HFFc6 (cell line): Measurements from ENCODE around the gene CAMSAP1. TPM values are rescaled to one million over a fixed set of nuclear protein-coding genes. Genes with fewer than 3 reads are reported as not detected.

ENCODE experiments used
- DNase-seq: peaks from one replicate; pipeline ENCODE4 v3.0.0-alpha.2; 2018
- H3K27ac Mint-ChIP-seq: 2 replicates; pipeline ENCODE4 v1.8.0; 2020; ENCODE audit warnings: mild to moderate bottlenecking, mixed read lengths
- H3K27me3 Mint-ChIP-seq: 2 replicates; pipeline ENCODE4 v1.8.0; 2021; ENCODE audit warnings: mild to moderate bottlenecking, moderate library complexity, mixed read lengths; ENCODE audit not compliant: insufficient read depth
- H3K36me3 Mint-ChIP-seq: 2 replicates; pipeline ENCODE4 v1.8.0; 2021; ENCODE audit warnings: low read depth, mixed read lengths
- H3K4me1 Mint-ChIP-seq: 2 replicates; pipeline ENCODE4 v1.8.0; 2020; ENCODE audit warnings: low read depth, mixed read lengths
- H3K4me3 Mint-ChIP-seq: 2 replicates; pipeline ENCODE4 v1.8.0; 2020; ENCODE audit warnings: mild to moderate bottlenecking, moderate library complexity, mixed read lengths
- H3K9me3 Mint-ChIP-seq: 2 replicates; pipeline ENCODE4 v1.8.0; 2020; ENCODE audit warnings: mild to moderate bottlenecking, mixed read lengths
- CTCF ChIP-seq: fragments of 200-600 bp; sonication (generic); IDR thresholded peaks from 2 replicates; pipeline ENCODE4 v1.5.0; 2021; ENCODE audit warnings: antibody characterized with exemption, mild to moderate bottlenecking
- total RNA-seq, 6 experiments: library from RNA; stranded (reverse); fragmentation: NEBNext Ultra II Directional; extraction: Animal tissue kit (Norgen Biotek cat#: 25700); gene quantifications; 2 replicates in 1 of 6; 3 replicates in 5 of 6; pipeline ENCODE4 v1.2.3, GENCODE V29; 2021

Gene CAMSAP1
- total RNA-seq, 6 experiments from 2014 or later, result 14.9 to 22.8 (median 18.1) TPM

- no peak for TF ChIP-seq CTCF
- no peak overlapping the region for H3K4me3 Mint-ChIP-seq
- H3K9me3 Mint-ChIP-seq, result no peaks in the 10 kb centered on the region
- DNase-seq, result no peak
- peaks cover 14% of the 10 kb centered on the region for H3K4me1 Mint-ChIP-seq
- peaks cover 7% of the 10 kb centered on the region for H3K27me3 Mint-ChIP-seq
- H3K36me3 Mint-ChIP-seq, result no peaks in the 10 kb centered on the region
- H3K27ac Mint-ChIP-seq, result no peak overlapping the region
These were observed 103.9 kb downstream of the CAMSAP1 start for GRCh38 chr9:135803441-135803840.

- H3K36me3 Mint-ChIP-seq, result no peaks in the 10 kb centered on the region
- TF ChIP-seq CTCF, result no peak
- H3K4me1 Mint-ChIP-seq, result peaks cover 15% of the 10 kb centered on the region
- no peak for DNase-seq
- H3K27ac Mint-ChIP-seq, result no peak overlapping the region
- no peak overlapping the region for H3K4me3 Mint-ChIP-seq
- peaks cover 7% of the 10 kb centered on the region for H3K27me3 Mint-ChIP-seq
- H3K9me3 Mint-ChIP-seq, result no peaks in the 10 kb centered on the region
These were observed 104.4 kb downstream of the CAMSAP1 start for GRCh38 chr9:135802876-135803419.

- no peaks in the 10 kb centered on the region for H3K9me3 Mint-ChIP-seq
- H3K4me3 Mint-ChIP-seq, result no peak overlapping the region
- peaks cover 24% of the 10 kb centered on the region for H3K4me1 Mint-ChIP-seq
- H3K36me3 Mint-ChIP-seq, result no peaks in the 10 kb centered on the region
- no peak for DNase-seq
- TF ChIP-seq CTCF, result no peak
- H3K27ac Mint-ChIP-seq, result no peak overlapping the region
- H3K27me3 Mint-ChIP-seq, result peaks cover 5% of the 10 kb centered on the region
These were observed 106.3 kb downstream of the CAMSAP1 start for GRCh38 chr9:135801070-135801469.

GRCh38 chr9:135799261-135799660, 108.1 kb downstream of the CAMSAP1 start:
- Mint-ChIP-seq H3K36me3 (no peaks in the 10 kb centered on the region), H3K27ac (no peak overlapping the region), H3K4me3 (no peak overlapping the region), H3K9me3 (no peaks in the 10 kb centered on the region), H3K4me1 (peaks cover 10% of the 10 kb centered on the region; the same call in 1 of the 2 replicates), H3K27me3 (peaks cover 7% of the 10 kb centered on the region)
- DNase-seq, result no peak
- TF ChIP-seq CTCF, result no peak

GRCh38 chr9:135798263-135798585, 109.1 kb downstream of the CAMSAP1 start:
- TF ChIP-seq CTCF, result no peak
- Mint-ChIP-seq H3K36me3 (no peaks in the 10 kb centered on the region), H3K27me3 (peaks cover 9% of the 10 kb centered on the region), H3K4me1 (peaks cover 10% of the 10 kb centered on the region; the same call in 1 of the 2 replicates), H3K9me3 (no peaks in the 10 kb centered on the region), H3K27ac (peak overlapping the region; percentile 32; the same call in 1 of the 2 replicates), H3K4me3 (no peak overlapping the region)
- DNase-seq, result no peak
